Naive B cell (primary cell): Measurements from ENCODE around the gene TPM4. TPM values are rescaled to one million over a fixed set of nuclear protein-coding genes. Genes with fewer than 3 reads are reported as not detected.

Experiments used
- ATAC-seq, 2 donors: fragments of 150-1000 bp; cut with Tn5 transposase; 2 replicates each; pipeline ENCODE4 v1.10.0; 2021; ENCODE audit warnings: low read depth in 2 of 2, mild to moderate bottlenecking in 2 of 2, moderate library complexity in 2 of 2
- DNase-seq: peaks from one replicate; pipeline ENCODE4 v3.0.0; 2022
- H3K27ac Mint-ChIP-seq, 6 donors: one replicate each; pipeline ENCODE4 v1.8.0; 2020 to 2022; ENCODE audit warnings: mild to moderate bottlenecking in 6 of 6, mixed read lengths in 6 of 6, moderate library complexity in 5 of 6, inconsistent platforms in 2 of 6
- H3K27me3 Mint-ChIP-seq, 3 donors: one replicate each; pipeline ENCODE4 v1.8.0; 2021 to 2022; ENCODE audit warnings: mixed read lengths in 3 of 3, mild to moderate bottlenecking in 1 of 3
- H3K36me3 Mint-ChIP-seq, 2 donors: one replicate each; pipeline ENCODE4 v1.8.0; 2020 to 2022; ENCODE audit warnings: mixed read lengths in 2 of 2, inconsistent platforms in 1 of 2, mild to moderate bottlenecking in 1 of 2
- H3K4me1 Mint-ChIP-seq, 3 donors: one replicate each; pipeline ENCODE4 v1.8.0; 2020 to 2022; ENCODE audit warnings: mixed read lengths in 3 of 3, inconsistent platforms in 1 of 3, mild to moderate bottlenecking in 1 of 3, moderate library complexity in 1 of 3
- H3K4me3 Mint-ChIP-seq, 8 donors: one replicate each; pipeline ENCODE4 v1.8.0; 2020 to 2022; ENCODE audit warnings: mild to moderate bottlenecking in 8 of 8, mixed read lengths in 8 of 8, moderate library complexity in 8 of 8, inconsistent platforms in 2 of 8
- H3K9me3 Mint-ChIP-seq, 7 donors: one replicate each; pipeline ENCODE4 v1.8.0; 2020 to 2022; ENCODE audit warnings: mixed read lengths in 7 of 7, mild to moderate bottlenecking in 5 of 7, inconsistent platforms in 2 of 7, moderate library complexity in 1 of 7
- polyA plus RNA-seq, 6 donors: library from polyadenylated mRNA; unstranded; fragments of 300-500 nt; fragmentation: Illumina TruSeq; gene quantifications; one replicate each; pipeline ENCODE4 v1.2.3, GENCODE V29; 2021; ENCODE audit warnings: low read depth in 6 of 6

Gene TPM4
- polyA plus RNA-seq, 6 donors from 2014 or later: 53.6 to 85.7 (median 76.7) TPM

GRCh38 chr19:16045893-16046292 lies 30.4 kb upstream of the TPM4 start:
- DNase-seq: no peak
- Mint-ChIP-seq H3K4me3 (no peak overlapping the region), H3K27me3 (peaks cover 0 to 18% (median 0%) of the 10 kb centered on the region in 3 donors), H3K4me1 (peaks cover 4 to 17% (median 8%) of the 10 kb centered on the region in 3 donors), H3K9me3 (no peaks in the 10 kb centered on the region), H3K36me3 (no peaks in the 10 kb centered on the region), H3K27ac (no peak overlapping the region)
- no peak for ATAC-seq

DNA sequence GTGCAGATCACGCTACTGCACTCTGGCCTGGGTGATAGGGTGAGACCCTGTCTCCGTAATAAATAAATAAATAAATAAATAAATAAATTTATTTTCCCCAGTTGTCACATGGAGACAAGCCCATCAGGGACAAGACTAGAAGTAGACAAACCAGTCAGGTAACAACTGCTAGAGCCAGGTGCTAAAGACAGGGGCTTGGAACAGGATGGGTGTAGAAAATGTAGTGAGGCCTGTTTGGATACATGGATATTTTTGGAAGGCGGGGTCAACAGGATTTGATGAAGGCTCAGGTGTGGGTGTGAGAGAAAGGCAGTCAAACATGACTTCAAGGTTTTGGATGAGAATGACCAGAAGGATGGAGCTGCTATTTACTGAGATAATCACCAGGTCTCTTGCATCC lies 27.7 kb upstream of the TPM4 start:
- Mint-ChIP-seq H3K4me3 (no peak overlapping the region), H3K27ac (no peak overlapping the region), H3K36me3 (no peaks in the 10 kb centered on the region), H3K9me3 (no peaks in the 10 kb centered on the region), H3K27me3 (peaks cover 0 to 8% (median 0%) of the 10 kb centered on the region in 3 donors), H3K4me1 (peaks cover 2 to 6% (median 5%) of the 10 kb centered on the region in 3 donors)
- DNase-seq: no peak
- no peak for ATAC-seq

GRCh38 chr19:16051254-16052025 lies 24.9 kb upstream of the TPM4 start:
- peak; percentile 29 for DNase-seq
- Mint-ChIP-seq H3K4me1 (peaks cover 0 to 6% (median 5%) of the 10 kb centered on the region in 3 donors), H3K27me3 (peaks cover 0 to 8% (median 0%) of the 10 kb centered on the region in 3 donors), H3K4me3 (no peak overlapping the region), H3K27ac (peak overlapping the region in 1 of 6 donors; percentile 20), H3K36me3 (no peaks in the 10 kb centered on the region), H3K9me3 (peaks cover 0 to 7% (median 2%) of the 10 kb centered on the region in 7 donors)
- ATAC-seq: peak; percentile 97 to 99

GRCh38 chr19:16052353-16052752 lies 23.9 kb upstream of the TPM4 start:
- Mint-ChIP-seq H3K36me3 (no peaks in the 10 kb centered on the region), H3K27ac (peak overlapping the region in 1 of 6 donors; percentile 13), H3K27me3 (peaks cover 0 to 8% (median 0%) of the 10 kb centered on the region in 3 donors), H3K4me1 (peaks cover 0 to 6% (median 5%) of the 10 kb centered on the region in 3 donors), H3K4me3 (no peak overlapping the region), H3K9me3 (peaks cover 0 to 7% (median 4%) of the 10 kb centered on the region in 7 donors)
- ATAC-seq: no peak
- no peak for DNase-seq

DNA sequence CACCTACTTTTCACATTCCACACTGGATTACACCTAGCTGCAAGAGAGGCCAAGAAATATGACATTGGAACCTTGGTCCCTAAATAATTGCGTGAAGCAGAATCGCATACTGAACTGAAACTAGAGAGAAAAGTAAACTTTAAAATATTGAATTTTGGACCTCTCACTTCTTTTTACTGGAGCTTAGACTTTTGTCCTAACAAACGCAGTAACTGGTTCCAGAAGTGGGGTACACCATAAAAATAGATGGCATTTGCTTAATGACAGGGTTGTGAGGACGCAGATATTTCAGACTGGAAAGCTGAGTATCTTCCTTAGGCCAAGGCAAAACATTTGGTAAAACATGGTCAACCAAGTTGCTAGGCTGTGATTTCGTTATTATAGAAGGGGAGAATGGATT lies 19.2 kb upstream of the TPM4 start:
- ATAC-seq: no peak
- H3K4me1 Mint-ChIP-seq: peaks cover 0 to 6% (median 4%) of the 10 kb centered on the region in 3 donors
- H3K4me3 Mint-ChIP-seq: no peak overlapping the region
- no peak for DNase-seq
- H3K9me3 Mint-ChIP-seq: peaks cover 0 to 7% (median 4%) of the 10 kb centered on the region in 7 donors
- H3K36me3 Mint-ChIP-seq: no peaks in the 10 kb centered on the region
- peaks cover 0 to 6% (median 0%) of the 10 kb centered on the region in 3 donors for H3K27me3 Mint-ChIP-seq
- no peak overlapping the region for H3K27ac Mint-ChIP-seq

GRCh38 chr19:16060294-16060693 lies 16.0 kb upstream of the TPM4 start:
- ATAC-seq (no peak), DNase-seq (no peak)
- Mint-ChIP-seq H3K27me3 (peaks cover 0 to 6% (median 0%) of the 10 kb centered on the region in 3 donors), H3K4me3 (no peak overlapping the region), H3K27ac (no peak overlapping the region), H3K4me1 (peaks cover 8 to 11% (median 10%) of the 10 kb centered on the region in 3 donors), H3K36me3 (no peaks in the 10 kb centered on the region), H3K9me3 (peaks cover 0 to 7% (median 4%) of the 10 kb centered on the region in 7 donors)

DNA sequence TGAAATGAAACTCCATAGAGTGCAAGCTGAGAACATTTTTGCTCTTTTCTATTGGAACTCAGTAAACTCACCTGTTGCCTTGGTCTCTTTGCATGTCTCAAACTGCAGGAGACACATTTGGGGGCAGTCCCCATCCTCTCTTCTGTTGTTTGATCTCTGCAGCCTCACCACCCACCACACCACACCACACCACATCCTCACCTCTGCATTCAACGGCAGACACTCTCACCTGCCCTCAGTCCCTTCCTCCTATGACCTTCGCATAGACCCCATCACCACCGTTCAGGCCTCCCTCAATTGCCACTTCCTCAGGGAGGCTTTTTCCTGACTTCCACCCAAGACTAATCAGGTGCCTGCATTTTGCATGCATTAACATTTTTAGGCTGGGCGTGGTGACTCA lies 14.4 kb upstream of the TPM4 start:
- Mint-ChIP-seq H3K27ac (no peak overlapping the region), H3K27me3 (peaks cover 0 to 6% (median 0%) of the 10 kb centered on the region in 3 donors), H3K9me3 (peaks cover 0 to 5% (median 0%) of the 10 kb centered on the region in 7 donors), H3K4me3 (peak overlapping the region in 1 of 8 donors; percentile 29), H3K4me1 (peaks cover 15 to 19% (median 17%) of the 10 kb centered on the region in 3 donors), H3K36me3 (no peaks in the 10 kb centered on the region)
- ATAC-seq: no peak
- DNase-seq: no peak

- peak overlapping the region in 1 of 6 donors; percentile 38 for H3K27ac Mint-ChIP-seq
- H3K36me3 Mint-ChIP-seq: no peaks in the 10 kb centered on the region
- H3K9me3 Mint-ChIP-seq: no peaks in the 10 kb centered on the region
- ATAC-seq: peak; percentile 50 to 73
- peaks cover 15 to 19% (median 17%) of the 10 kb centered on the region in 3 donors for H3K4me1 Mint-ChIP-seq
- no peak overlapping the region for H3K4me3 Mint-ChIP-seq
- peaks cover 0 to 6% (median 0%) of the 10 kb centered on the region in 3 donors for H3K27me3 Mint-ChIP-seq
- peak; percentile 60 for DNase-seq
Measured at GRCh38 chr19:16062789-16063188, 13.5 kb upstream of the TPM4 start.

GRCh38 chr19:16064209-16064889 lies 11.9 kb upstream of the TPM4 start:
- H3K27me3 Mint-ChIP-seq: no peaks in the 10 kb centered on the region
- H3K9me3 Mint-ChIP-seq: no peaks in the 10 kb centered on the region
- no peaks in the 10 kb centered on the region for H3K36me3 Mint-ChIP-seq
- H3K4me3 Mint-ChIP-seq: no peak overlapping the region
- H3K4me1 Mint-ChIP-seq: peaks cover 15 to 19% (median 17%) of the 10 kb centered on the region in 3 donors
- H3K27ac Mint-ChIP-seq: peak overlapping the region in 2 of 6 donors; percentile 59 to 69
- DNase-seq (no peak), ATAC-seq (no peak)

DNA sequence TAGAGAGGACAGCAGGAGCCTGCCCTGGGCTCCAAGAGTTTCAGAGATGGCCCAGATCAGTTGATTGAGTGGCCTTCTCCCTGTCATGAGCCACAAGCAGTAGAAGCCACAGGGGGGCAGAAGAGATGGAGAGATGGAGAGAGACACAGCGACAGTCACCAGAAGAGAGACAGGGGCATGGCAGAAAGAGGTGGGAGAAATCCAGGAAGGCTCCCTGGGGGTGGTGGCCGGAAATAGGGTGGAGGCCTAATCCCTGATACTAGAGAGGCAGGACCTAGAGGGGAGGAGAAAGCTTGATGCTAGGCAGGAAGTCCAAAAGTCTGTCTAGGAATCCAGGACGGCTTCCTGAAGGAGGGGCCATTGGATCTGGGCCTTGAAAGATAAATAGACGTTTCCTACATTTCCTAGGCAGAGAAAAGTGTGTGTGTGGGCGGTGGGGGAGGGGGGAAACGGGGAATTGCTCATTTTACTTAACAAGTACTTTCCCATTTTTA lies 9.6 kb upstream of the TPM4 start:
- DNase-seq (peak; percentile 50), ATAC-seq (no peak)
- Mint-ChIP-seq H3K4me1 (peaks cover 15 to 19% (median 17%) of the 10 kb centered on the region in 3 donors), H3K27me3 (no peaks in the 10 kb centered on the region), H3K4me3 (peak overlapping the region in 4 of 8 donors; percentile 6 to 68 (median 34)), H3K27ac (peak overlapping the region; percentile 19 to 95 (median 75)), H3K36me3 (no peaks in the 10 kb centered on the region), H3K9me3 (no peaks in the 10 kb centered on the region)

DNA sequence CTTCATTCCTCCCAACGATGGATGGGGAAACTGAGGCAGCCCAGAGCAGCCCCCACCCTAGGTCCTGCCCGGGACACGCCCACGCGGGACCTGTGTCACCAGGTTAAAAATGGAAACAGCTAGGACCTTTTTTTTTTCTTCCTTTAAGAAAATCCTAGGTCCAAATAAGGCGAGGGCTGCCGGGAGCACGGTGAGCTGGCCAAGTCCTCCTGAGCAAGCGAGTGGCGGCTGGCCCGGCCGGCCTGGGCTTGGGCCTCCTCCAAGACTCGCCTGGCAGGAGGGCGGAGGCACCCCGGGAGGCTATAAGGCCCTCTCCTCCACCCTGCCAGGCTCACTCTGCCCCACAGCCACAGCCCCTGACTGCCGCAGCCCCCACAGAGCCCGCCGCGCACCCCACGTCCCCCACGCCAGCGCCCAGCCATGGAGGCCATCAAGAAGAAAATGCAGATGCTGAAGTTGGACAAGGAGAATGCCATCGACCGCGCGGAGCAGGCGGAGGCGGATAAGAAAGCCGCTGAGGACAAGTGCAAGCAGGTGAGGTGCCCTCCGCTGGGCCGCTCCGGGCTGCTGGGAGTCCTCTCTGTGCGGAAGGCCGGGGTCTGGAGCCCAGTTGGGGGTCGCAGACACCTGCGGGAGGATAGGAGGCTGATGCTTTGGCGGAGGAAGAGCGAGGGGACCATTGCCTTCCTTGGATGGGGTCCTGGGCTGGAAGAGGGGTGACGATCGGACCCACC lies 8.9 kb upstream of the TPM4 start:
- no peak for ATAC-seq

DNA sequence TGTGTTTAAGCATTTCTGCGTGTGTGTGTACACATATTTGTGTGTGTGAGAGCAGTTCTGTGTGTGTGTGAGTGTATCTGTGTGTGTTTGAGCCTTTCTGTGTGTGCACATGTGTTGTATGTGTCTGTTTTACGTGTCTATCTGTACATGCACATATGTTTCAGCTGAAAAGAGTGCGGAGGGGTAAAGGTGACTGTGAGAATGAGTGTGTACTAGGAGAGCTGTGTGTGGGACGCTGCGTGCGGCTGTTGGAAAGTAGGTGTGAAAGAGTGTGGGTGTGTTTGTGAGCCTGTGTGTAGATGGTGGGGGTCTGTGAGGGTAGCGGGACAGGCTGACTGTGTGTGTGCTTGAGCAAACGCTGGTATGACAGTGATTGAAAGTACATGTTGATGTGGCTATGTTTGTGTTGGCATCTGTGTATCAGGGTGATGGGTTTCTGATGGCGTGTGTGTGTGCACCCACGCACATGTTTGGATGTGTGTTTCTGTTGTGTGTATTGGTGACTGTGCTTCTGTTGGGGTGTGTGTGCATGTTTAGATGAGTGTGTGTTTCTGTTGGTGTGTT lies 7.5 kb upstream of the TPM4 start:
- DNase-seq (no peak), ATAC-seq (no peak)
- H3K36me3 Mint-ChIP-seq: no peaks in the 10 kb centered on the region
- no peak overlapping the region for H3K4me3 Mint-ChIP-seq
- H3K27me3 Mint-ChIP-seq: no peaks in the 10 kb centered on the region
- no peak overlapping the region for H3K27ac Mint-ChIP-seq
- H3K9me3 Mint-ChIP-seq: no peaks in the 10 kb centered on the region
- H3K4me1 Mint-ChIP-seq: peaks cover 13 to 16% (median 14%) of the 10 kb centered on the region in 3 donors

More for the DNA sequence above, 8.9 kb upstream of the TPM4 start:
- Mint-ChIP-seq H3K4me3 (no peak overlapping the region), H3K9me3 (no peaks in the 10 kb centered on the region), H3K36me3 (no peaks in the 10 kb centered on the region), H3K4me1 (peaks cover 15 to 20% (median 17%) of the 10 kb centered on the region in 3 donors), H3K27ac (no peak overlapping the region), H3K27me3 (no peaks in the 10 kb centered on the region)
- no peak for DNase-seq
